HG02759 (cell line): ENCODE measurements around the gene SHH.

ENCODE experiments used
- ATAC-seq: cut with Tn5 transposase; IDR thresholded peaks from one replicate; pipeline ENCODE4 v1.9.1; 2021; ENCODE audit warnings: mild to moderate bottlenecking, moderate library complexity; ENCODE audit not compliant: unreplicated experiment

SHH gene

GRCh38 chr7:155794196-155794595 lies 18.1 kb downstream of the SHH start:
- no peak for ATAC-seq

DNA sequence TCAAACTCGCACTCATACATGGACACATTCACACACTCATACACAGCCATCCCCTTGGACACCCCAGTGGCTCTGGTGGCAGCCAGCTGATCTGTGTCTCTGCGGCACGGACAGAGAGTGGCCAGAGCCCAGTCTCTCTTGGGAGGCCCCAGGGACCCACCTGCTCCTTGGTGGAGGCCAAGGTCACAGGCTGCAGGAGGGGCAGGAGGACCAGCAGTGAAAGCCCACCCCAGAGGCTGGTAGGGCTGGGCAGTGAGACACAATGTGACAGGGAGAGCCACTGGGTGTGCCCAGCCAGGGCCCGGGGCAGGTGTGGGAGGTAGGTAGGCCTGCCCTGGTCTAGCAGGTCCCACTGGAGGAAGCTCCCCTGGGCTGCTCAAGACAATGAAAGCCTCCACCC lies 18.5 kb downstream of the SHH start:
- no peak for ATAC-seq

DNA sequence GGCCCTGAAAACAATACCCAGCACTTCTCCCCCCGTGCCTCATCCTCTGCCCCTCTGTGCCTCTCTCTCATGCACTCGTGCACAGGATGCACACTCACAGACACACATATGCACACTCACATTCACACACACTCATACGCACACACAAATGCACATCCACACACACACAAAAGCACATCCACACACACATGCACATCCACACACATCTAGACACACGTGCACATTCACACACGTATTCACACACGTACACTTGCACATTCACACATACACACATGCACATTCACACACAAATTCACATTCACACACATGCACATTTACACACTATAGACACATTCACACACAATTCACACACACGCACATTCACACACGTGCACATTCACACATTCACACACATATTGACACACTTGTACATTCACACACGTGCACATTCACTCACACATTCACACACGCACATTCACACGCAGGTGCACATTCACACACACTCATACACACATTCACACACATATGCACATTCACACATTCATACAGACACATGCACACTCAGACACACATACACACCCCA lies 19.2 kb downstream of the SHH start:
- no peak for ATAC-seq

- no peak for ATAC-seq
Measured at GRCh38 chr7:155792315-155792960, 19.8 kb downstream of the SHH start.

GRCh38 chr7:155791836-155792235 lies 20.4 kb downstream of the SHH start:
- no peak for ATAC-seq

- no peak for ATAC-seq
Measured at GRCh38 chr7:155791214-155791737, 21.0 kb downstream of the SHH start.

DNA sequence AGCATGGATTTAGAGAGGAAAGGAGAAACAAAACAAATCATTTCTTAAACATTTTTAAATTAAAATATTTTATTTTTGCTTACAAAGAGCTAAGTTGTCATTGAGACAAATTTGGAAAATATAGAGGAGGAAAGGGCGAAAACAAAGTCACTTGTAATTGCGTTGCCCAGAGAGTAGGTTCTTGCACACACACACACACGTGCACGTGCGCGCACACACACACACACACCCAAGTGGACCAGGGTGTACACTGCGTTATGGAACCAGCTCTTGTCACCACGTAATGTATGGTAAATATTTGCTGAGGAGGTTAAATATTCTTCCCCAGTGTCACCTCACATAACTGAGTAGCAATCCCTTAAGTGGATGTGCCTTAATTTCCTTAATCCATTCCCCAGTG lies 21.6 kb downstream of the SHH start:
- no peak for ATAC-seq

GRCh38 chr7:155789001-155789725 lies 23.1 kb downstream of the SHH start:
- no peak for ATAC-seq

- ATAC-seq = no peak
Measured at GRCh38 chr7:155788616-155789000, 23.7 kb downstream of the SHH start.

GRCh38 chr7:155787171-155787851 lies 25.0 kb downstream of the SHH start:
- ATAC-seq = peak; percentile 42

DNA sequence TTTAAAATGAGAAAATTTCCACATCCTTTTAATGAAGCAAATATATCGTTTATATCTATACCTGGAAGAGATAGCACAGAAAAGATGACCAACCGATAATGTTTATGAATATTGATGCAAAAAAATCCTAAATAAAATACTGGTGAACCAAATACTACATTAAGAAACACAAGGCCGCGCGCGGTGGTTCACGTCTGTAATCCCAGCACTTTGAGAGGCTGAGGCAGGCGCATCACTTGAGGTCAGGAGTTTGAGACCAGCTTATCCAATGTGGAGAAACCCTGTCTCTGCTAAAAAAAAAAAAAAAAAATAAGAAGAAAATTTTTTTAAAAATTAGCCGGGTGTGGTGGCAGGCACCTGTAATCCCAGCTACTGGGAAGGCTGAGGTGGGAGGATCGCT lies 25.8 kb downstream of the SHH start:
- ATAC-seq = no peak

GRCh38 chr7:155785536-155785935 lies 26.7 kb downstream of the SHH start:
- no peak for ATAC-seq

GRCh38 chr7:155782466-155782865 lies 29.8 kb downstream of the SHH start:
- no peak for ATAC-seq

- no peak for ATAC-seq
Measured at GRCh38 chr7:155781433-155781832, 30.8 kb downstream of the SHH start.

DNA sequence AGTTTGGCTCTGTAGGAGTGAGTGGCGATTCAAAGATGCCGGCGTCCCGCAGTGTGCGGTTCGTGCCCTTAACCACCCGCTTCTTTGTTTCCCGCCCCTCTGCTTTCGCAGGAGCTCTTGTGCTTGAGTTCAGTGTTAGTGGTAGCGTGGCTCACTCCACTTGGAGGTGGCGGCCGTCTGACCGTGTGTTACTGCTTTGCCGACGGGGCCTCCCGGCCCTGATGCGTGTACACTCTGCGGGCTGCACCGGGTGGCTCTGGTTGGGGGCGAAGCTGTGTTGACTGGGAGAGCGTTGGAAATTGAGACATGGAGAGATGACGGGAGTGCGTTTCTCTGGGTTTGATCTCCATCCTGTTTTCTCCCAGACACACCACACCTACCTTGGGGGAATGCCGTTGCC lies 31.4 kb downstream of the SHH start:
- ATAC-seq = no peak

DNA sequence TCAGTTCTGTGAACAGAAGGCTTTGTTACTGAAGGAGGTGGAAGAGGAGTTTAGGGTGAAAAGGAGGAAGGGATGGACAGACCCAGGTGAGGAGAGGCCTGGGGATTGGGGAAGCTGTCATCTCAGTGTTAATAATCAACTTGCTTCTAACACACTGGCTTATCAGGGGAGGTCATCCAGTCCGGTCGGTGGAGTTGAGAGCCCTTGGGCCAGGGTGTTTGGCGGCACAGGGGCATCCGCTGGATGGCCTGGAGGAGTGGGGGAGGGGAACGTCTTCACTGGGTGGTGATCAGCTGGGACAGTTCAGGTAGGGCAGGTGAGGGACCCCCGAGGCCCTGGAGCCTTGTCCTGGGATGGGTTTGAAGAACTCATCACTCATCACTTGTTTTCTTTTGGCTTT lies 33.9 kb downstream of the SHH start:
- ATAC-seq = no peak

DNA sequence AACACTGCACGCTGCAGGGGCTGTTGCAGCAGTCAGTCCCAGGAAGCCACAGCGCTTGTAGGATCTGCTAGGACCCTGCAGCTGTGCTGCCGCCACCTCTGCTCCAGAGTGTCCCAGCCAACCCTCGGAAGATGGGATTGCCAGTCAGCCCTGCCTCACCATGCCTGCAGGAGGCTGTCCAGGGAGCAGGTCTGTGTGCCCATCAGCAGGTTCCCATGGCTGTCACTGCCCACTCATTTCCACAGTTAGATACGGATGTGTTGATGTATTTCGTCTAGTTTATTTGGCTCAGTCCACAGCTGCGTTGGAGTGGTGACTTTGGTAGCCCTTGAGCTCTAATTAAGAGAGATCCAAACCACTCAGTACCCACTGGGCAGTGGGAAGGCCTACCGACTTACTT lies 35.7 kb downstream of the SHH start:
- ATAC-seq = no peak

- no peak for ATAC-seq
Measured at GRCh38 chr7:155775691-155776090, 36.6 kb downstream of the SHH start.

DNA sequence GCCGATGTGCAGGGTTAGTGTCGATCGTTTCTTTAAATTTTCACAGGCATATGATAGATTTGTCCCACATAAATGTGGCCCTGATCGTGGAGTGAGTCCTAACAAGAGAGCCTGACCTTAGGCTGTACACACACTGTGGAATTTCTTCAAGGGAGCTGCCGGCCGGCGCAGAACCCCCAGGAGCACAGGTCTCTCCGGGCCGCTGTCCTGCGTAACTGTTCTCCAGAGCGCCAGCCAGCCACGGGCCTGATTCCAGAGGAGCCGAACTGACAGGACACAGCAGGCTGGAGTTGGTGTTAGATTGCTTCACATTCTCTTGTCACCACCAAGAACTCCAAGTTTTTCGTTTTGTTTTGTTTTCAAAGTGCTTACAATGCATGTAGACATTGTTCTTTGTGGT lies 37.3 kb downstream of the SHH start:
- ATAC-seq = no peak

DNA sequence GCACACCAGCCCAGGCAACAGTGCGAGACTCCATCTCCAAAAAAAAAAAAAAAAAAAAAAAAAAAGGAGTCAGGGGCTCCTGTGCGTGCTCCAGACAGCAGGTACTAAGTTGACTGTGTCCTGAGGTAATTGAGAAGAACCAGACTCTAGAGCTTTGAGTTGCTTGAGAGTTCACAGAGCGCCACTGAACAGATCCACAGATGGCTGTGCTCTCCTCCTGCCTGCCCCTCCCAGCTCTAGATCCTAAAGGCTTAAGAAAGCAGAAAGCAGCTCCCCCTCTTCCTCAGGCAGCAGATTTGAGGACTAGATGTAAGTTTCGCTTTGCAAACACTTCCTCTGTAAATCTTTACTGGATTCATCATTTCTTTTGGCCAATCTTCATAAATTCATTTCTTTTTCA lies 38.7 kb downstream of the SHH start:
- no peak for ATAC-seq

- ATAC-seq = no peak
Measured at GRCh38 chr7:155770241-155770640, 42.0 kb downstream of the SHH start.

DNA sequence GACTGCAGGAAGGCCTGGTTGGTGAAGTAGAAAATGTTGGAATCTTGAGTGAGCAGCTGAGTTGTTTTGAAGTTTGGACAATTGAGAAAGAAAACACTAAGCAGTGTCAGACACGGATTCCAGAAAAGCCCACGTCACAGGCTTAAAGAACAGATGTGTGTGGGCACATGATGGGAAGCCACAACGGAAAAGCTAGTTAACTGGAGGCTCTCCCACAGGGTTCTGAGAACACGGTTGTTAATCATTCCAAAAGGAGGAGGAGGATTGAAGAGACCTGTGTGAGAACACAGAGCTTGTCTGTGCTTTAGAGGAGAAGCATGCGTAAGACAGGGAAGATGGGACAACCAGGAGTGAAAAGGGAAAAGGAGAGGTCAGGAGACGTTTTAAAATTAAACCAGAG lies 42.6 kb downstream of the SHH start:
- no peak for ATAC-seq
